Endothelial cell (in vitro differentiated cells): Measurements from ENCODE around the gene NIF3L1. TPM values are rescaled to one million over a fixed set of nuclear protein-coding genes. Genes with fewer than 3 reads are reported as not detected.

Experiments
- DNase-seq: peaks from one replicate; pipeline ENCODE4 v3.0.0; 2021; ENCODE audit warnings: low spot score
- H3K27ac Mint-ChIP-seq: one replicate; pipeline ENCODE4 v1.8.0; 2021; ENCODE audit warnings: mixed read lengths, inconsistent platforms; ENCODE audit not compliant: unreplicated experiment
- H3K27me3 Mint-ChIP-seq: one replicate; pipeline ENCODE4 v1.8.0; 2021; ENCODE audit warnings: mild to moderate bottlenecking, moderate library complexity, mixed read lengths, inconsistent platforms; ENCODE audit not compliant: unreplicated experiment
- H3K36me3 Mint-ChIP-seq: one replicate; pipeline ENCODE4 v1.8.0; 2021; ENCODE audit warnings: mild to moderate bottlenecking, low read depth, mixed read lengths, inconsistent platforms; ENCODE audit not compliant: unreplicated experiment
- H3K4me1 Mint-ChIP-seq: one replicate; pipeline ENCODE4 v1.8.0; 2021; ENCODE audit warnings: mild to moderate bottlenecking, mixed read lengths, inconsistent platforms; ENCODE audit not compliant: unreplicated experiment
- H3K4me3 Mint-ChIP-seq: one replicate; pipeline ENCODE4 v1.8.0; 2021; ENCODE audit warnings: mild to moderate bottlenecking, mixed read lengths, inconsistent platforms; ENCODE audit not compliant: unreplicated experiment
- H3K9me3 Mint-ChIP-seq: one replicate; pipeline ENCODE4 v1.8.0; 2021; ENCODE audit warnings: mixed read lengths, inconsistent platforms; ENCODE audit not compliant: unreplicated experiment
- total RNA-seq: library from RNA; stranded (reverse); fragmentation: NEBNext Ultra II Directional; extraction: Animal tissue kit (Norgen Biotek cat#: 25700); gene quantifications from one replicate; pipeline ENCODE4 v1.2.1, GENCODE V29; 2021; ENCODE audit not compliant: unreplicated experiment
- TF ChIP-seq, protein P1 (sequence below): fragments of 200-600 bp; sonication (generic); IDR thresholded peaks from one replicate; pipeline ENCODE4 v1.5.0; 2021; ENCODE audit warnings: antibody characterized with exemption; ENCODE audit not compliant: unreplicated experiment

Gene NIF3L1
- total RNA-seq, 1 donor from 2014 or later: 14.2 TPM

DNA sequence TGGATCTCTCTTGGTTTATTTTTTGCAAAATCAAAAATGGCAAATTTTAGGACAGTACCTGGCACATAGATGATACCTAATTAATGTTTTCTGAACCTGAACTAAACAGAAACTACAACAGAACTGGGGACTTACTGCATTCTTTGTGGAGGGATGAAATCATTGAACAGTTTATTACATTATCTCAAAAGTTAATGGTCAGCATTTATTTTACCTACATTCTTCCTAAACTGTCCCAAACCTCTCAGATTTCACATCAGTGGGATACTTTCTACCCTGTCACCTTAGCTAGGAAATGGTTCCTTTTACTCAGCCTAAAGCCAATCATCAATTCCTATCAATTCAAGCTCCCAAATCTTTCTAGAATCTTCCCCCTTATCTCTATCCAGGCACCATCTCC is 10.3 kb downstream of the NIF3L1 start:
- peaks cover 7% of the 10 kb centered on the region for H3K36me3 Mint-ChIP-seq
- TF ChIP-seq, protein P1, sequence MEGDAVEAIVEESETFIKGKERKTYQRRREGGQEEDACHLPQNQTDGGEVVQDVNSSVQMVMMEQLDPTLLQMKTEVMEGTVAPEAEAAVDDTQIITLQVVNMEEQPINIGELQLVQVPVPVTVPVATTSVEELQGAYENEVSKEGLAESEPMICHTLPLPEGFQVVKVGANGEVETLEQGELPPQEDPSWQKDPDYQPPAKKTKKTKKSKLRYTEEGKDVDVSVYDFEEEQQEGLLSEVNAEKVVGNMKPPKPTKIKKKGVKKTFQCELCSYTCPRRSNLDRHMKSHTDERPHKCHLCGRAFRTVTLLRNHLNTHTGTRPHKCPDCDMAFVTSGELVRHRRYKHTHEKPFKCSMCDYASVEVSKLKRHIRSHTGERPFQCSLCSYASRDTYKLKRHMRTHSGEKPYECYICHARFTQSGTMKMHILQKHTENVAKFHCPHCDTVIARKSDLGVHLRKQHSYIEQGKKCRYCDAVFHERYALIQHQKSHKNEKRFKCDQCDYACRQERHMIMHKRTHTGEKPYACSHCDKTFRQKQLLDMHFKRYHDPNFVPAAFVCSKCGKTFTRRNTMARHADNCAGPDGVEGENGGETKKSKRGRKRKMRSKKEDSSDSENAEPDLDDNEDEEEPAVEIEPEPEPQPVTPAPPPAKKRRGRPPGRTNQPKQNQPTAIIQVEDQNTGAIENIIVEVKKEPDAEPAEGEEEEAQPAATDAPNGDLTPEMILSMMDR: no peak
- no peak overlapping the region for H3K27ac Mint-ChIP-seq
- DNase-seq: no peak
- H3K4me3 Mint-ChIP-seq: no peak overlapping the region
- no peaks in the 10 kb centered on the region for H3K9me3 Mint-ChIP-seq
- H3K4me1 Mint-ChIP-seq: peaks cover 4% of the 10 kb centered on the region
- no peaks in the 10 kb centered on the region for H3K27me3 Mint-ChIP-seq

DNA sequence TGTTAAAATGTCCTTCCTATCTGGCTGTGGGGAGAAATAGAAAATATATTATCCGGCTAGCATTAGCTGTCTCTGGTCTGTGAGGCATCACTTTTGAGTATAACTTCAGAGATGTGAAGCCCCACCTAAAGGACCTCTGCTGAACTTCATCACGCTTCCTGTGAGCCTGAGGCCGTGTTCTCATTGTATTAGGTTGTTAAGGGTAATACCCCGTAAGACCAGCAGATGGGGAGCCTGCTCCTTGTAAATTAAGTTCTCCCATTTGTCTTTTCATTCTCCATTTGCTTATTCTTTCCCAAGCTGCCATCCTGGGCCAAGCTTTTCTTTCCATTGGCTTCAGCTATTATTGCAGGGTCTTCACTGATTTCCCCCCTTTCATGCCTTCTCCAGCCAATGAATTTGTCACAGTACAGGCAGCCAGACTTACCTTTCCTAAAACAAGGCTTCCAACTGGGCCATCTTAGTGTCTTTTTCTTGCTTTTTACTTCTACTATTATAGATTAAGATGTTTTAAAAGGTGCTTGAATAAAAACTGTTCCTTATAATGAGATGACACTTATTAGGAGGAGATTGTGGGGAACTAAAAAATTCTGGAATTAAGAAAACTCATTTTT is 12.4 kb downstream of the NIF3L1 start:
- TF ChIP-seq, protein P1: peak; percentile 77
- no peaks in the 10 kb centered on the region for H3K27me3 Mint-ChIP-seq
- no peaks in the 10 kb centered on the region for H3K9me3 Mint-ChIP-seq
- H3K4me3 Mint-ChIP-seq: no peak overlapping the region
- peaks cover 4% of the 10 kb centered on the region for H3K4me1 Mint-ChIP-seq
- H3K36me3 Mint-ChIP-seq: peaks cover 3% of the 10 kb centered on the region
- H3K27ac Mint-ChIP-seq: no peak overlapping the region
- DNase-seq: peak; percentile 68

DNA sequence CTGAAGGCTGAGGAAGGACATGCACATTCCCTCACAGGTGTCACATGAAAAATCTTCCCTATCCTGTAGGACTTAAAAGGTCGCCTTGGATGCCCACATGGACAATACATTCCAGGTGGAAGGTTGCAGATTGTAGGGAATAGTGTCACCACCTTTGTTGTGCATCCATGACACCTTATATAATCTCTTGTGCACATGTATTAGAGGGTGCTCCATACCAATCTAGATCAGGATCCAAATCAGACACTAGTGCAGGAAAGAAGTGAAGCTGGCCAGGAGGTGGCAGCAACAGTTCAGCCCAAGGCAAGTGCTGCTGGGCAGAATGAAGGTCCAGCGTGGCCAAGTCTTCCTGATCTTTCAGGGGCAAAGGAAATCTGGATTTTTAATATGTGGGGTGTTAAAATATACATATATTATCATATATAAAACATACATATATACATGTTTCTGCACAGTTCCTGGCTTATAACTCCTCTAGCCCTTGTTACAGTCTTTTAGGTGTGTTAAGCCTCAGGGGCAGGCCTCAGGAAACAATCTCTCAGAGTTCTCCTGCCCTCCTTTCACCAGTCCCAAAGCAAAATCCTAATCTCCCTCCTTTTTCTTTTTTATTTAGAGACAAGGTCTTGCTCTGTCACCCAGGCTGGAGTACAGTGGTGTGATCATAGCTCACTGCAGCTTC is 16.6 kb downstream of the NIF3L1 start:
- TF ChIP-seq, protein P1: peak; percentile 19
- no peak overlapping the region for H3K27ac Mint-ChIP-seq
- peak; percentile 69 for DNase-seq
- peaks cover 3% of the 10 kb centered on the region for H3K36me3 Mint-ChIP-seq
- peaks cover 4% of the 10 kb centered on the region for H3K4me1 Mint-ChIP-seq
- no peaks in the 10 kb centered on the region for H3K27me3 Mint-ChIP-seq
- peak overlapping the region; percentile 4 for H3K4me3 Mint-ChIP-seq
- no peaks in the 10 kb centered on the region for H3K9me3 Mint-ChIP-seq

DNA sequence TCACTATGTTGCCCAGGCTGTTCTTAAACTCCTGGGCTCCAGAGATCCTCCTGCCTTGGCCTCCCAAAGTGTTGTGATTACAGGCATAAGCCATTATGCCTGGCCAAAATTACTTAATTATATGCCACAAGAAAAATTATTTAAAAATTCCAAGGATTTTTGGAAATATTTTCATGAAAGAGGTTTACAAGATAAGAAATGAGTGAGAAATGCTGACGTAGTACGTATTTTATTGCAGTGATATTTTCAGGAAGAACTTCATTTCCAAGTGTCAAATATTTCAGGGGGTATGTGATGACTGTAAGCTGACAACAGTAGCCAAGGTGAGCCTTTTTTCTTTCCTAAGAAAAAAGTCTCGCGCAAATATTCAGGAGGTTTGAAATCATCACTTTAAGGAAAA is 20.8 kb downstream of the NIF3L1 start:
- no peak overlapping the region for H3K4me3 Mint-ChIP-seq
- no peaks in the 10 kb centered on the region for H3K9me3 Mint-ChIP-seq
- TF ChIP-seq, protein P1: no peak
- peaks cover 26% of the 10 kb centered on the region for H3K36me3 Mint-ChIP-seq
- DNase-seq: no peak
- no peak overlapping the region for H3K27ac Mint-ChIP-seq
- no peaks in the 10 kb centered on the region for H3K4me1 Mint-ChIP-seq
- no peaks in the 10 kb centered on the region for H3K27me3 Mint-ChIP-seq

DNA sequence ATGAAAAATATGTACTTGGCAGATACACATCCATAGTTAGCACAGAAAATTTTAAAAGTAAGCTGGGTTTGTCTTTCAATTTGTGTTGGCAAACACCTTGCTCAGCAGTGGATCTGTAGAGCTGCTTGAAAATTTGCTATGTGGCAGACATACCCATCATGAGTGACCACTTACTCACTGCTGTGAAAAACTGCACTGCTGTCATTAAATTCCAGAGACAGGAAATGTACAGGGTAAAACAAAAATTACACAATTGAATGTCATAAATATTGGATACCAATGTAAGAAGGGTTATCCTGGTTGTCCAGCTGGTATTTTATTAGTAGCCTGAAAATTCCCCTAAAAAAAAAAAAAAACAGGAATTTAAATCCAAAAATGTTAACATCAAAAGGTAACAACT is 24.5 kb downstream of the NIF3L1 start:
- TF ChIP-seq, protein P1: no peak
- H3K4me3 Mint-ChIP-seq: no peak overlapping the region
- no peak for DNase-seq
- no peaks in the 10 kb centered on the region for H3K9me3 Mint-ChIP-seq
- H3K27me3 Mint-ChIP-seq: no peaks in the 10 kb centered on the region
- H3K4me1 Mint-ChIP-seq: no peaks in the 10 kb centered on the region
- H3K36me3 Mint-ChIP-seq: peaks cover 33% of the 10 kb centered on the region
- no peak overlapping the region for H3K27ac Mint-ChIP-seq
